Nephron (organoid): ENCODE results near the gene DNAH7.

Source experiments
- H3K27ac Mint-ChIP-seq, 3 experiments: 2 replicates each; pipeline ENCODE4 v1.8.0; 2020; ENCODE audit warnings: mixed read lengths in 3 of 3, mild to moderate bottlenecking in 2 of 3, moderate library complexity in 1 of 3
- H3K27me3 Mint-ChIP-seq: 2 replicates; pipeline ENCODE4 v1.8.0; 2021; ENCODE audit warnings: low read depth, mild to moderate bottlenecking, moderate library complexity, mixed read lengths
- H3K36me3 Mint-ChIP-seq: 2 replicates; pipeline ENCODE4 v1.8.0; 2020; ENCODE audit warnings: low read depth, mixed read lengths
- H3K4me1 Mint-ChIP-seq: 2 replicates; pipeline ENCODE4 v1.8.0; 2020; ENCODE audit warnings: mixed read lengths
- H3K4me3 Mint-ChIP-seq, 3 experiments: 2 replicates each; pipeline ENCODE4 v1.8.0; 2020; ENCODE audit warnings: mild to moderate bottlenecking in 3 of 3, mixed read lengths in 3 of 3, moderate library complexity in 2 of 3
- H3K9me3 Mint-ChIP-seq: 2 replicates; pipeline ENCODE4 v1.8.0; 2020; ENCODE audit warnings: mixed read lengths
- CTCF ChIP-seq, 3 experiments: fragments of 200-600 bp; sonication (generic); IDR thresholded peaks; one replicate each; pipeline ENCODE4 v1.5.0; 2021; ENCODE audit warnings: antibody characterized with exemption in 3 of 3; ENCODE audit not compliant: unreplicated experiment in 3 of 3

Gene DNAH7

GRCh38 chr2:195863564-195863963 is 205.1 kb downstream of the DNAH7 start:
- Mint-ChIP-seq H3K27me3 (no peaks in the 10 kb centered on the region), H3K27ac (no peak overlapping the region), H3K4me1 (peaks cover 11% of the 10 kb centered on the region), H3K36me3 (no peaks in the 10 kb centered on the region), H3K9me3 (no peaks in the 10 kb centered on the region), H3K4me3 (no peak overlapping the region)
- no peak for TF ChIP-seq CTCF (IDR thresholded peaks at IDR 0.05; ENCODE audit: unreplicated experiment in 3 of 3)

GRCh38 chr2:195863121-195863520 is 205.5 kb downstream of the DNAH7 start:
- no peak overlapping the region for H3K4me3 Mint-ChIP-seq
- H3K36me3 Mint-ChIP-seq = no peaks in the 10 kb centered on the region
- no peaks in the 10 kb centered on the region for H3K9me3 Mint-ChIP-seq
- H3K27me3 Mint-ChIP-seq = no peaks in the 10 kb centered on the region
- no peak overlapping the region for H3K27ac Mint-ChIP-seq
- no peak for TF ChIP-seq CTCF (IDR thresholded peaks at IDR 0.05; ENCODE audit: unreplicated experiment in 3 of 3)
- H3K4me1 Mint-ChIP-seq = peaks cover 11% of the 10 kb centered on the region

- H3K27me3 Mint-ChIP-seq = no peaks in the 10 kb centered on the region
- H3K9me3 Mint-ChIP-seq = no peaks in the 10 kb centered on the region
- H3K27ac Mint-ChIP-seq = peak overlapping the region in 1 of 3 experiments; percentile 19
- H3K36me3 Mint-ChIP-seq = no peaks in the 10 kb centered on the region
- TF ChIP-seq CTCF (IDR thresholded peaks at IDR 0.05; ENCODE audit: unreplicated experiment in 3 of 3) = no peak
- H3K4me1 Mint-ChIP-seq = peaks cover 11% of the 10 kb centered on the region
- no peak overlapping the region for H3K4me3 Mint-ChIP-seq
These were observed 206.8 kb downstream of the DNAH7 start for GRCh38 chr2:195861821-195862220.

GRCh38 chr2:195859513-195859912 is 209.1 kb downstream of the DNAH7 start:
- Mint-ChIP-seq H3K27ac (no peak overlapping the region), H3K4me3 (no peak overlapping the region), H3K36me3 (no peaks in the 10 kb centered on the region), H3K9me3 (no peaks in the 10 kb centered on the region), H3K27me3 (no peaks in the 10 kb centered on the region), H3K4me1 (peaks cover 11% of the 10 kb centered on the region)
- no peak for TF ChIP-seq CTCF (IDR thresholded peaks at IDR 0.05; ENCODE audit: unreplicated experiment in 3 of 3)

- Mint-ChIP-seq H3K27ac (no peak overlapping the region), H3K36me3 (no peaks in the 10 kb centered on the region), H3K27me3 (no peaks in the 10 kb centered on the region), H3K4me1 (peaks cover 5% of the 10 kb centered on the region), H3K9me3 (no peaks in the 10 kb centered on the region), H3K4me3 (no peak overlapping the region)
- no peak for TF ChIP-seq CTCF (IDR thresholded peaks at IDR 0.05; ENCODE audit: unreplicated experiment in 3 of 3)
These were observed 211.5 kb downstream of the DNAH7 start for GRCh38 chr2:195857132-195857531.

- no peak overlapping the region for H3K27ac Mint-ChIP-seq
- no peak for TF ChIP-seq CTCF (IDR thresholded peaks at IDR 0.05; ENCODE audit: unreplicated experiment in 3 of 3)
- H3K4me1 Mint-ChIP-seq = no peaks in the 10 kb centered on the region
- no peak overlapping the region for H3K4me3 Mint-ChIP-seq
- peaks cover 5% of the 10 kb centered on the region for H3K9me3 Mint-ChIP-seq
- peaks cover 5% of the 10 kb centered on the region for H3K36me3 Mint-ChIP-seq
- no peaks in the 10 kb centered on the region for H3K27me3 Mint-ChIP-seq
These were observed 217.9 kb downstream of the DNAH7 start for GRCh38 chr2:195850764-195851163.
